ENCODE results near the gene SP140. TPM values are rescaled to one million over a fixed set of nuclear protein-coding genes. Genes with fewer than 3 reads are reported as not detected.
A peak's percentile ranks its signal among the peaks of the same experiment; 100 is the strongest.
"Not testable (repeated sequence)": the region's sequence is repeated elsewhere in the genome, so short reads cannot be mapped to it uniquely, and the experiment has no call there.

The SP140 gene
- total RNA-seq, 2 experiments from 2014 or later = 150 to 151 TPM

- intact Hi-C loops (cut with micrococcal nuclease) = loop anchor here (5.0 kb wide), 4 partner anchors 43 to 462 kb away; no protein-coding TSS in a partner anchor
- Mint-ChIP-seq H3K9me3 (no peaks in the 10 kb centered on the region), H3K4me1 (ENCODE audit: low read depth) (peaks cover 77% of the 10 kb centered on the region), H3K27me3 (no peaks in the 10 kb centered on the region), H3K27ac (peak overlapping the region; percentile 94), H3K4me3 (peak overlapping the region; percentile 42), H3K36me3 (peaks cover 42% of the 10 kb centered on the region)
- POLR2A ChIA-PET = interaction anchor here (1.2 kb wide), 1 partner anchor 87 kb away, joined by 4 read pairs; no protein-coding TSS in a partner anchor
- CTCF ChIA-PET = interaction anchor here (1.2 to 2.1 kb wide), 4 partner anchors 18 to 281 kb away, joined by 3 to 9 read pairs (median 4); no protein-coding TSS in a partner anchor
- DNase-seq = no peak
Measured at GRCh38 chr2:230329946-230330605, 104.5 kb downstream of the SP140 start.

GRCh38 chr2:230330725-230331124 lies 105.2 kb downstream of the SP140 start:
- Mint-ChIP-seq H3K4me3 (peak overlapping the region; percentile 52), H3K36me3 (peaks cover 49% of the 10 kb centered on the region), H3K27me3 (no peaks in the 10 kb centered on the region), H3K27ac (peak overlapping the region; percentile 94), H3K9me3 (no peaks in the 10 kb centered on the region), H3K4me1 (ENCODE audit: low read depth) (peaks cover 78% of the 10 kb centered on the region)
- POLR2A ChIA-PET = no interaction called here
- DNase-seq = no peak
- CTCF ChIA-PET = no interaction called here
- intact Hi-C loops (cut with micrococcal nuclease) = no loop called here

DNA sequence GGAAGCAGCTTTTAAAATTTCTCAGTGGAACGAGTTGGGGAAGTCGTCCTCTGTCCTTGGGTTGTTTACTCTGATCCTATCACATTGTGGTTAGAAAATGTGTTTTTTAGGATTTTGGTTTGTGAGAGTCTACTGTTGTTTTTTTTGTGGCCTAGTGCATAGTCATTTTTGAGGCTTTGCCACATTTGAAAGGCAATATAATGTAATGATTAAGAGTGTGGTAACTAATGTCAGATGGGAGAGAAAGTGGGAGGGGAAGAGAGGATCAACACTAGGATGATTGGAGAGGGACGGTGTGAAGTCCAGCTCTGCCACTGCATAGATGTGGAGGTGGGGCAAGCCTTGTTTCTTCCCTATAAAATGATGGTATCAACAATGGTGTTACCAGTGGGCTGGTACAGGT lies 109.9 kb downstream of the SP140 start:
- ChIA-PET POLR2A (interaction anchor here (1.0 kb wide), 1 partner anchor 11 kb away, joined by 3 read pairs; no protein-coding TSS in a partner anchor), CTCF (no interaction called here)
- Mint-ChIP-seq H3K9me3 (peaks cover 3% of the 10 kb centered on the region), H3K4me3 (peak overlapping the region; percentile 64), H3K27me3 (no peaks in the 10 kb centered on the region), H3K27ac (peak overlapping the region; percentile 89), H3K36me3 (peaks cover 53% of the 10 kb centered on the region), H3K4me1 (ENCODE audit: low read depth) (peaks cover 63% of the 10 kb centered on the region)
- DNase-seq = no peak
- intact Hi-C loops (cut with micrococcal nuclease) = loop anchor here (1.0 kb wide), 2 partner anchors 8 kb away; partner anchors contain the start of gene SP140L

DNA sequence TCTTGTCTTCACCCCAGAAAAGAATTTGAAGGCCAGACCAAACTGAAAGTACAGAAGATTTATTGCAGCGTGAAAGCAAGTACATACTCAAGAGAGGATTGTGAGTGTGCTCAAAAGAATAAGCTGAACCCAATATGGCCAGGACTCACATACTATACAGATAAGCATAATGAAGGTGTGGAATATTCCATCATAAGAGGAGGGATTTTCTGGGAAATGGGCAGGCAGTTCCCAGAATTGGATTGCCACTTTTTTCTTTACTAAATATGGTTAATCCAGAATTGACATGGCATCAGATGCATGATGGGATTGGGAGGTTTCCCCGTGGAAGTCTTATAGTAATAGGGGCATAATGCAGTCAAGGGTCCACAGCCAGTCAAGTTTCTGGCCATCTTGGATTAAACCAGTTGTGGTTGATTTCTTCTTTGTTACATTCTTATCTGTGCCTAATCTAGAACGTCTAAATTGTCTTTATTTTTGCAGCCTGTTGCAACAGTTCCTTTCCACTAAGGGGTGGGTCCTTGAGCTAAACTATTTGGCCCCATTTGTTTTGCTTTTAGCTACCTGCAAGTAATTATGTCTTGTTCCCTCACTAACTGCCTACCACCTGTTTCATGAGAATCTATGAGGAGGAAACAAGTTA lies 110.4 kb downstream of the SP140 start:
- peaks cover 3% of the 10 kb centered on the region for H3K9me3 Mint-ChIP-seq
- ChIA-PET POLR2A (interaction anchor here (1.0 kb wide), 1 partner anchor 11 kb away, joined by 3 read pairs; no protein-coding TSS in a partner anchor), CTCF (no interaction called here)
- no peak for DNase-seq
- peaks cover 58% of the 10 kb centered on the region for H3K4me1 Mint-ChIP-seq (ENCODE audit: low read depth)
- H3K27ac Mint-ChIP-seq = peak overlapping the region; percentile 89
- intact Hi-C loops (cut with micrococcal nuclease) = loop anchor here (1.0 kb wide), 2 partner anchors 7 to 9 kb away; partner anchors contain the start of gene SP140L
- peaks cover 50% of the 10 kb centered on the region for H3K36me3 Mint-ChIP-seq
- H3K27me3 Mint-ChIP-seq = no peaks in the 10 kb centered on the region
- H3K4me3 Mint-ChIP-seq = peak overlapping the region; percentile 64

DNA sequence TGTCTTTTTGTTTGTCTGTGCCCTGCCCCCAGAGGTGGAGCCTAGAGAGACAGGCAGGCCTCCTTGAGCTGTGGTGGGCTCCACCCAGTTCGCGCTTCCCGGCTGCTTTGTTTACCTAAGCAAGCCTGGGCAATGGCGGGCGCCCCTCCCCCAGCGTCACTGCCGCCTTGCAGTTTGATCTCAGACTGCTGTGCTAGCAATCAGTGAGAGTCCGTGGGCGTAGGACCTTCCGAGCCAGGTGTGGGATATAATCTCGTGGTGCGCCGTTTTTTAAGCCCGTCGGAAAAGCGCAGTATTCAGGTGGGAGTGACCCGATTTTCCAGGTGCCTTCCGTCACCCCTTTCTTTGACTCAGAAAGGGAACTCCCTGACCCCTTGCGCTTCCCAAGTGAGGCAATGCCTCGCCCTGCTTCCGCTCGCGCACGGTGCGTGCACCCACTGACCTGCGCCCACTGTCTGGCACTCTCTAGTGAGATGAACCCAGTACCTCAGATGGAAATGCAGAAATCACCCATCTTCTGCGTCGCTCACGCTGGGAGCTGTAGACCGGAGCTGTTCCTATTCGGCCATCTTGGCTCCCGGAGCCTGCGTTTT lies 116.5 kb downstream of the SP140 start:
- DNase-seq; intact Hi-C loops (cut with micrococcal nuclease); H3K4me3 Mint-ChIP-seq; CTCF ChIA-PET; H3K27ac Mint-ChIP-seq; POLR2A ChIA-PET; H3K27me3 Mint-ChIP-seq: not testable (repeated sequence)
- Mint-ChIP-seq H3K36me3 (peaks cover 46% of the 10 kb centered on the region), H3K4me1 (ENCODE audit: low read depth) (peaks cover 48% of the 10 kb centered on the region), H3K9me3 (peaks cover 21% of the 10 kb centered on the region)

DNA sequence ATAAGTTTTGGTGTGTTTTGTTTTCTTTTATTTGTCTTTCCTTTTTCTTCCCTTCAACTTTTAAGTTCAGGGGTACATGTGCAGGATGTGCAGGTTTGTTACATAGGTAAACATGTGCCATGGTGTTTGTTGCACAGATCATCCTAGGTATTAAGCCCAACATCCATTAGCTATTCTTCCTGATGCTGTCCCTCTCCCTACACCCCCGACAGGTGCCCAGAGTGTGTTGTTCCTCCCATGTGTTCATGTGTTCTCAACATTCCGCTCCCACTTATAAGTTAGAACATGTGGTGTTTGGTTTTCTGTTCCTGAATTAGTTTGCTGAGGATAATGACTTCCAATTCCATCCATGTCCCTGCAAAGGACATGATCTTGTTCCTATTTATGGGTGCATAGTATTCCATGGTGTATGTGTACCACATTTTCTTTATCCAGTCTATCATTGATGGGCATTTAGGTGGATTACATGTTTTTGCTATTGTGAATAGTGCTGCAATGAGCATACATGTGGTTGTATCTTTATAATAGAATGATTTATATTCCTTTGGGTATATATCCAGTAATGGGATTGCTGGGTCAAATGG lies 117.6 kb downstream of the SP140 start:
- DNase-seq, CTCF ChIA-PET, POLR2A ChIA-PET, H3K27me3 Mint-ChIP-seq, H3K27ac Mint-ChIP-seq, H3K4me3 Mint-ChIP-seq: not testable (repeated sequence)
- intact Hi-C loops (cut with micrococcal nuclease) = loop anchor here (1.0 kb wide), 1 partner anchor 8 kb away; no protein-coding TSS in a partner anchor
- H3K4me1 Mint-ChIP-seq (ENCODE audit: low read depth) = peaks cover 59% of the 10 kb centered on the region
- H3K9me3 Mint-ChIP-seq = peaks cover 28% of the 10 kb centered on the region
- peaks cover 52% of the 10 kb centered on the region for H3K36me3 Mint-ChIP-seq

- Mint-ChIP-seq H3K9me3 (peaks cover 28% of the 10 kb centered on the region), H3K27ac (peak overlapping the region; percentile 70), H3K27me3 (no peaks in the 10 kb centered on the region), H3K4me3 (peak overlapping the region; percentile 2), H3K4me1 (ENCODE audit: low read depth) (peaks cover 65% of the 10 kb centered on the region), H3K36me3 (peaks cover 52% of the 10 kb centered on the region)
- CTCF ChIA-PET = no interaction called here
- POLR2A ChIA-PET = no interaction called here
- intact Hi-C loops (cut with micrococcal nuclease) = loop anchor here (1.0 kb wide), 2 partner anchors 8 to 24 kb away; no protein-coding TSS in a partner anchor
- DNase-seq = no peak
Measured at GRCh38 chr2:230343747-230344146, 118.2 kb downstream of the SP140 start.

DNA sequence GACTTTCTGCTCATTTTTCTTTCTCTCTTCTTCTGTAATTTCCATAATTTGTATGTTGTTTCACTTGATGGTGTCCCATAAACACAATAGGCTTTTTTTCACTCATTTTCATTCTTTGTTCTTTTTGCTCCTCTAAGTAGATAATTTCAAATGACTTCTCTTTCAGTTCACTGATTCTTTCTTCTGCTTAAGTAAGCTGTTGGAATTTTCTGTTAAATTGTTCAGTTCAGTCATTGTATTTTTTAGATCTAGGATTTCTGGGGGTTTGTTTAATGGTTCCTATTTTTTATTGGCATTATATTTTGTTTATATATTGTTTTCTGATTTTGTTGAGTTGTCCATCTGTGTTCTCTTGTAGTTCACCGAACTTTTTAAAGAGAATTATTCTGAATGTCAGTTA lies 120.9 kb downstream of the SP140 start:
- ChIA-PET CTCF (interaction anchor here (0.8 to 1.2 kb wide), 2 partner anchors 32 to 119 kb away, joined by 4 read pairs; no protein-coding TSS in a partner anchor), POLR2A (interaction anchor here (0.7 kb wide), 1 partner anchor 11 kb away, joined by 3 read pairs; no protein-coding TSS in a partner anchor)
- H3K36me3 Mint-ChIP-seq = peaks cover 50% of the 10 kb centered on the region
- intact Hi-C loops (cut with micrococcal nuclease) = loop anchor here (5.0 kb wide), 4 partner anchors 79 to 446 kb away; no protein-coding TSS in a partner anchor
- H3K27ac Mint-ChIP-seq = peak overlapping the region; percentile 24
- H3K9me3 Mint-ChIP-seq = peaks cover 28% of the 10 kb centered on the region
- no peak for DNase-seq
- H3K4me3 Mint-ChIP-seq = no peak overlapping the region
- no peaks in the 10 kb centered on the region for H3K27me3 Mint-ChIP-seq
- H3K4me1 Mint-ChIP-seq (ENCODE audit: low read depth) = peaks cover 84% of the 10 kb centered on the region

GRCh38 chr2:230346921-230347533 lies 121.5 kb downstream of the SP140 start:
- Mint-ChIP-seq H3K4me1 (ENCODE audit: low read depth) (peaks cover 84% of the 10 kb centered on the region), H3K4me3 (no peak overlapping the region), H3K9me3 (peaks cover 28% of the 10 kb centered on the region), H3K36me3 (peaks cover 51% of the 10 kb centered on the region), H3K27me3 (no peaks in the 10 kb centered on the region), H3K27ac (peak overlapping the region; percentile 92)
- ChIA-PET POLR2A (interaction anchor here (0.7 kb wide), 1 partner anchor 11 kb away, joined by 3 read pairs; no protein-coding TSS in a partner anchor), CTCF (interaction anchor here (0.8 to 1.8 kb wide), 3 partner anchors 18 to 119 kb away, joined by 4 to 5 read pairs (median 4); no protein-coding TSS in a partner anchor)
- intact Hi-C loops (cut with micrococcal nuclease) = loop anchor here (5.0 kb wide), 4 partner anchors 80 to 445 kb away; no protein-coding TSS in a partner anchor
- peak; percentile 51 for DNase-seq

GRCh38 chr2:230347659-230348305 lies 122.2 kb downstream of the SP140 start:
- H3K27me3 Mint-ChIP-seq = no peaks in the 10 kb centered on the region
- peaks cover 80% of the 10 kb centered on the region for H3K4me1 Mint-ChIP-seq (ENCODE audit: low read depth)
- ChIA-PET CTCF (interaction anchor here (1.1 to 1.8 kb wide), 2 partner anchors 18 to 21 kb away, joined by 3 to 5 read pairs; partner anchors contain the start of gene SP140L), POLR2A (interaction anchor here (1.4 kb wide), 1 partner anchor 68 kb away, joined by 3 read pairs; no protein-coding TSS in a partner anchor)
- H3K36me3 Mint-ChIP-seq = peaks cover 46% of the 10 kb centered on the region
- peak overlapping the region; percentile 47 for H3K4me3 Mint-ChIP-seq
- intact Hi-C loops (cut with micrococcal nuclease) = loop anchor here (1.0 to 5.0 kb wide), 6 partner anchors 20 to 445 kb away; partner anchors contain the start of genes SP100 and SP140L
- peak overlapping the region; percentile 92 for H3K27ac Mint-ChIP-seq
- H3K9me3 Mint-ChIP-seq = peaks cover 30% of the 10 kb centered on the region
- peak; percentile 70 for DNase-seq
